ENCODE measurements around the gene ABTB2. TPM values are rescaled to one million over a fixed set of nuclear protein-coding genes. Genes with fewer than 3 reads are reported as not detected.

Gene ABTB2
- polyA plus RNA-seq, 1 of the 3 experiments (the other 2 are of a cell fraction) = 7.8 TPM

GRCh38 chr11:34323601-34324000 lies 34.2 kb downstream of the ABTB2 start (continued):
- TF ChIP-seq JUND (IDR thresholded peaks at IDR 0.05) (no peak), RAD21 (IDR thresholded peaks at IDR 0.05; ENCODE audit: low read length) (no peak), FOXM1 (IDR thresholded peaks at IDR 0.05; ENCODE audit: low read depth) (no peak)

- H3K79me2 ChIP-seq (ENCODE audit: insufficient read depth) = no peaks in the 10 kb centered on the region
- no peaks in the 10 kb centered on the region for H3K36me3 ChIP-seq (replicated peaks in 1 of 2; ENCODE audit: control insufficient read depth in 1 of 2, insufficient read depth in 2 of 2, low read length in 1 of 2)
- H3K9me2 ChIP-seq = no peaks in the 10 kb centered on the region
- H3K27ac ChIP-seq (ENCODE audit: low read depth in 2 of 2, low read length in 1 of 2) = peak overlapping the region in 1 of 2 experiments; percentile 13; a peak in 1 of 4 replicates
- no peak for DNase-seq
- H3K27me3 ChIP-seq (ENCODE audit: insufficient read depth) = no peaks in the 10 kb centered on the region
- no peaks in the 10 kb centered on the region for H4K20me1 ChIP-seq (ENCODE audit: insufficient read depth)
- H3K4me1 ChIP-seq (ENCODE audit: control insufficient read depth in 1 of 2, insufficient read depth in 2 of 2, low read depth in 1 of 2, low read length in 1 of 2) = peaks cover 5 to 37% of the 10 kb centered on the region in 2 experiments; a peak in 3 of 4 replicates
- POLR2A ChIA-PET = no interaction called here
- TF ChIP-seq NRF1 (IDR thresholded peaks at IDR 0.05; ENCODE audit: low read depth, low read length) (no peak), PBX3 (IDR thresholded peaks at IDR 0.05) (peak; percentile 5; the same call in 1 of the 2 replicates)
- H3F3A ChIP-seq (replicated peaks; ENCODE audit: insufficient read depth) = peaks cover 8% of the 10 kb centered on the region
- H2AFZ ChIP-seq (ENCODE audit: low read depth) = no peak overlapping the region
- H3K4me3 ChIP-seq (ENCODE audit: low read depth in 2 of 2, low read length in 1 of 2) = no peak overlapping the region
- H3K9ac ChIP-seq = no peak overlapping the region
- WGBS (ENCODE audit: low lambda C conversion rate) = 68% methylated on average over 4 of the region's 4 CpGs
- H3K9me3 ChIP-seq = no peaks in the 10 kb centered on the region
- no peak overlapping the region; the same call in 1 of the 2 replicates for H3K4me2 ChIP-seq
- CTCF ChIA-PET = interaction anchor here (2.2 kb wide), 1 partner anchor 15 kb away, joined by 6 read pairs; no protein-coding TSS in a partner anchor
Measured at GRCh38 chr11:34318111-34319037, 39.4 kb downstream of the ABTB2 start.

GRCh38 chr11:34317666-34318065 lies 40.1 kb downstream of the ABTB2 start:
- Histone ChIP-seq H3K4me1 (ENCODE audit: control insufficient read depth in 1 of 2, insufficient read depth in 2 of 2, low read depth in 1 of 2, low read length in 1 of 2) (peaks cover 5 to 41% of the 10 kb centered on the region in 2 experiments; a peak in 3 of 4 replicates), H3K9me3 (no peaks in the 10 kb centered on the region), H3K36me3 (replicated peaks in 1 of 2; ENCODE audit: control insufficient read depth in 1 of 2, insufficient read depth in 2 of 2, low read length in 1 of 2) (no peaks in the 10 kb centered on the region), H3K27ac (ENCODE audit: low read depth in 2 of 2, low read length in 1 of 2) (0 out of 4 replicates have a peak overlapping the region, but pooled peaks of 1 of the 2 experiments have one; percentile 13), H3K27me3 (ENCODE audit: insufficient read depth) (no peaks in the 10 kb centered on the region), H3K9me2 (no peaks in the 10 kb centered on the region), H3K4me2 (no peak overlapping the region), H3K4me3 (ENCODE audit: low read depth in 2 of 2, low read length in 1 of 2) (no peak overlapping the region), H3K9ac (no peak overlapping the region), H3K79me2 (ENCODE audit: insufficient read depth) (no peaks in the 10 kb centered on the region), H2AFZ (ENCODE audit: low read depth) (no peak overlapping the region), H3F3A (replicated peaks; ENCODE audit: insufficient read depth) (peaks cover 8% of the 10 kb centered on the region), H4K20me1 (ENCODE audit: insufficient read depth) (no peaks in the 10 kb centered on the region)
- DNase-seq = no peak
- ChIA-PET POLR2A (no interaction called here), CTCF (no interaction called here)
- 83% methylated on average over 4 of the region's 4 CpGs for WGBS (ENCODE audit: low lambda C conversion rate)
- TF ChIP-seq YY1 (IDR thresholded peaks at IDR 0.05; ENCODE audit: low read depth) (no peak), SMC3 (IDR thresholded peaks at IDR 0.05; ENCODE audit: low read depth, low read length) (no peak), ZBTB33 (IDR thresholded peaks at IDR 0.05; ENCODE audit: borderline replicate concordance, low read depth) (no peak), MEF2A (IDR thresholded peaks at IDR 0.05; ENCODE audit: borderline replicate concordance, low read depth) (no peak), MXI1 (IDR thresholded peaks at IDR 0.05; ENCODE audit: low read depth, low read length) (no peak), IRF3 (IDR thresholded peaks at IDR 0.05; ENCODE audit: low read depth, low read length) (no peak), CHD2 (IDR thresholded peaks at IDR 0.05; ENCODE audit: low read length, partially characterized antibody) (no peak), CTCF (IDR thresholded peaks at IDR 0.05) (no peak), MAX (IDR thresholded peaks at IDR 0.05; ENCODE audit: low read depth) (no peak), POLR2AphosphoS5 (IDR thresholded peaks at IDR 0.05; ENCODE audit: low read depth, low read length) (no peak)

Data from SK-N-SH (cell line).